OCI-LY7 (cell line): ENCODE results near the gene HOXA7.

Experiments
- CTCF ChIP-seq: fragments of 200-600 bp; sonication (generic); conservative IDR thresholded peaks from 2 replicates; pipeline ENCODE4 v1.5.1; 2014; ENCODE audit warnings: mild to moderate bottlenecking, antibody characterized with exemption, low read length, moderate library complexity, mixed read lengths
- EZH2phosphoT487 ChIP-seq: fragments of 200-600 bp; sonication (generic); IDR thresholded peaks from 2 replicates; pipeline ENCODE4 v1.6.1; 2018; ENCODE audit warnings: low read depth, borderline replicate concordance, mild to moderate bottlenecking, mixed run types, antibody characterized with exemption, low read length, moderate library complexity, mixed read lengths

- TF ChIP-seq CTCF (no peak), EZH2phosphoT487 (no peak)
Measured at GRCh38 chr7:27202862-27203134, 46.3 kb upstream of the HOXA7 start.
